Measurements from ENCODE around the gene ANKRD13B.
"Not testable (repeated sequence)": the region's sequence is repeated elsewhere in the genome, so short reads cannot be mapped to it uniquely, and the experiment has no call there.

The ANKRD13B gene

DNA sequence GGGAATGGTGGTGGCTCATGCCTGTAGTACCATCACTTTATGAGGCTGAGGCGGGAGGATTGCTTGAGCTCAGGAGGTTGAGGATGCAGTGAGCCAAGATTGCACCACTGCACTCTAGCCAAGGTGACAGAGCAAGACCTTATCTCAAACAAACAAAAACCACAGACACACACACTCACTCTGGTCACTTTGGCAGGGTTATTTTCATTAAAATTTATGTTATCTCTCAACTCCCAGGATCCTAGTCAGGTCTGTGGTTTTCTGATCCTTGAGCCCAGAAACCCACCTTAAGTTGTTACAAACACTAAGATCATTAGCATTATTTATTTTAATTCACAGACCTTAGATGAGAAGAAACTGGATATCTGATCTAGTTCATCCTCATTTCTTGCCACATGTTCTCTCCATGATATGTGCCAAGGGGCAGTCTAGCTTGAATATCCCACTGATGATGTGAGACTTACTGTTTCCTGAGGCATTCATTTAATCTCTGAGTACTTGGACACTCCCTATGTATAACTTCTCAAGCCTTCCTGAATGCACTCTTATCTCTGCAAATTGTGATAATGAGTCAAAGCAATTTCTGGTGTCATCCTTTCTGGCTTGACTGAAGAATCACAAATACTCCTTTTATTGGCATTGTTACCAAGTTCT lies 35.7 kb upstream of the ANKRD13B start:
- DNase-seq (ENCODE audit: extremely low read depth, low read depth) = no peak
- TF ChIP-seq CTCF (IDR thresholded peaks at IDR 0.05; ENCODE audit: low read depth, low read length) = no peak

GRCh38 chr17:29557739-29558116 lies 35.2 kb upstream of the ANKRD13B start:
- no peak for DNase-seq (ENCODE audit: extremely low read depth, low read depth)
- no peak for TF ChIP-seq CTCF (IDR thresholded peaks at IDR 0.05; ENCODE audit: low read depth, low read length)

- not testable (repeated sequence) for DNase-seq (ENCODE audit: extremely low read depth, low read depth)
These were observed 34.8 kb upstream of the ANKRD13B start for GRCh38 chr17:29558139-29558538.

DNA sequence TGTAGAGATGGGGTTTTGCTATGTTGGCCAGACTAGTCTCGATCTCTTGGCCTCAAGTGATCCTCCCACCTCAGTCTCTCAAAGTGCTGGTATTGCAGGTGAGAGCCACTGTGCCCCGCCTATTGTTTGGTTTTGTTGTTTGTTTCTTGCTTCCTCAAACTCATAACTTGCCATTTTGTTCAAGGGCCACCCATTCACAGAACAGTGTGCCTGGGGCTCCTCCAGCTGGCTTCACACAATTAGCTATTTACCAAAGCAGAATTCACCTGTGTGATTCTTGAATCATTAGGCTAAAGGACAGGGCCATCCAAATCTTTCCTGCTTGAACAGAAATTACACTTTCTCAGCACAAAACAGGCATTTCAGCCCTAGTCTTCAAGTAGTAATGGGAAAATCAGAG lies 33.3 kb upstream of the ANKRD13B start:
- no peak for TF ChIP-seq CTCF (IDR thresholded peaks at IDR 0.05; ENCODE audit: low read depth, low read length)
- DNase-seq (ENCODE audit: extremely low read depth, low read depth) = no peak

GRCh38 chr17:29560316-29560715 lies 32.6 kb upstream of the ANKRD13B start:
- no peak for DNase-seq (ENCODE audit: extremely low read depth, low read depth)
- TF ChIP-seq CTCF (IDR thresholded peaks at IDR 0.05; ENCODE audit: low read depth, low read length) = no peak

DNA sequence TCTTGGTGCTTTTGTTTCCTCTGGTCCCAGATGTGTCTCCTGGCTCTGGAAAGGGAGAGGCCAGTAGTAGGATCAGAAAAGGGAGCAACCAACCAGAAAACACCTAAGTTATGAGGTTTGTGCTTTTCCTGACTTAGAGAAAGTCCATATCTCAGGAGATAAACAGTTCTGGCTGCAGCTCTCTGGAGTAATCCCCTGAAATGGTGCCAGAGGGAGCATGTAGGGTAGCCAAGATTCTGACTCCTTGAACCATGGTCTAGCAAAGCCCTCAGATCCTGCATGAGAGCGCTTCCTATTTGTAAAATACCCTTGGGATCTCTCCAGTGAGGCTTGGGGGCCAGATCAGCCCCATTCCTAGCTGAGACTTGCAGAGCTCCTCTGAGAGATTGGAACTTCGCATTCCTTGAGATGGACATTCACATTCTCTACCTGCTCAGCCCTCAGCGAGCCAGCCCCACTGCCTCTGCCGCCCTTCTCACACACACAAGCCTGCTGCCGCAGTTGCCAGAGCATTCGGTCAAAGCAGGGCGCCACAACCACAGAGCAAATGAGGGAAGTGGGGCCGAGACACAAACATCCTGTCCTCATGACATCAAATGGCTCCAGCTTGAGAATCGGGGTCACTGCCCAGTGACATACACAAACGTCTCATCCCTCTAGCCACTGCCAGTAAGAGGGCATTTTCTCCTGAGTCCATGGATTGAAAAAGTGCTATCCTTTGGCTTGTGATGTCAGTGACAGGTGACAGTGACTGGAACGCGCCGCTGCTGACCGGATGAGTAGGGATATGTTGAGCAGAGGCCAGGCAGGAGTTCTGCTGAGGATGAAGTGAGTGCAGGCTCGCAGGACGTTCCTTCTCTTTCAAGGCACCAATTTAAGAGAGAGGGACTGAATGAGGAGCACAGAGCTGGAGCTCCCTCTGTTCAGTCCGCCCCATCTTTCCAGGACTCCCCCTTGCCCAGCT lies 31.1 kb upstream of the ANKRD13B start:
- no peak for TF ChIP-seq CTCF (IDR thresholded peaks at IDR 0.05; ENCODE audit: low read depth, low read length)

GRCh38 chr17:29562615-29563014 lies 30.3 kb upstream of the ANKRD13B start:
- no peak for TF ChIP-seq CTCF (IDR thresholded peaks at IDR 0.05; ENCODE audit: low read depth, low read length)
- no peak for DNase-seq (ENCODE audit: extremely low read depth, low read depth)

More for the DNA sequence above, 31.1 kb upstream of the ANKRD13B start:
- no peak for DNase-seq (ENCODE audit: extremely low read depth, low read depth)

All from AG09319 (cell line).